Measurements from ENCODE around the gene VASH2. TPM values are rescaled to one million over a fixed set of nuclear protein-coding genes. Genes with fewer than 3 reads are reported as not detected.

Gene VASH2
- total RNA-seq, 4 donors from 2014 or later, result 0.85 to 1.7 (median 1.1) TPM; not detected in 1

DNA sequence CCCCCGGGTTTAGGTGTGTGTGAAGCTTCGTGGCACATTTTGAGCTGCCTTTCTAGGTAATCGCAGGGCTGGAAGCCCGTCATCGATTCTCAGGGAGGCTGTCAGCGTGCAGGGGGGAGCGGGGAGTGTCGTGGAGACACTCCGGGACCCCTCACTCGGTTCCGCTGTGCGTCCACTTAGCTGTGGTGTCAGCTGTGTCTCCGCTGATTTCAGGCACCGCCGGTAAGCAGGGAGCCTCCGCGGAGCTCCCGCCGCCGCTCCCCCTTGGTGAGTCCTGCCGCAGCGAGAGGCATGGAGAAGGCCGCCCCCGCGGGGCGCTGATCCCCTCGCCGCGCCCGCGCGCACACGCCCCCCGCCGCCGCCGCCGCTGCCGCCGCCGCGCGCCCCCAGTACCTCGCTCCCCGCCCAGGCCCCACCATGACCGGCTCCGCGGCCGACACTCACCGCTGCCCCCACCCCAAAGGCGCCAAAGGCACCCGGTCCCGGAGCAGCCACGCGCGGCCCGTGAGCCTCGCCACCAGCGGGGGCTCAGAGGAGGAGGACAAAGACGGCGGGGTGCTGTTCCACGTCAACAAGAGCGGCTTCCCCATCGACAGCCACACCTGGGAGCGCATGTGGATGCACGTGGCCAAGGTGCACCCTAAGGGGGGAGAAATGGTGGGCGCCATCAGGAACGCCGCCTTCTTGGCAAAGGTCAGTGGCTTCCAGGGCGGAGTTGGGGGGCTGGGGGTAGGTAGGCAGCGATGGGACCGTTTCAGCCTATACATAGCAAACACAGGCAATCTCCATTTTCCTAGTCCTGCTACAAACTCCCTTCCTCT, 995 bp downstream of the VASH2 start:
- H3K27me3 ChIP-seq, result peaks cover 0 to 6% of the 10 kb centered on the region in 2 donors
- no peaks in the 10 kb centered on the region for H3K36me3 ChIP-seq
- H3K27ac ChIP-seq, result peak overlapping the region in 1 of 4 donors; percentile 51
- no peaks in the 10 kb centered on the region for H3K9me3 ChIP-seq
- peaks cover 0 to 11% (median 1%) of the 10 kb centered on the region in 4 donors for H3K4me1 ChIP-seq
- peak overlapping the region; percentile 42 to 57 (median 52) for H3K4me3 ChIP-seq
- DNase-seq, result no peak
- TF ChIP-seq, protein P1, sequence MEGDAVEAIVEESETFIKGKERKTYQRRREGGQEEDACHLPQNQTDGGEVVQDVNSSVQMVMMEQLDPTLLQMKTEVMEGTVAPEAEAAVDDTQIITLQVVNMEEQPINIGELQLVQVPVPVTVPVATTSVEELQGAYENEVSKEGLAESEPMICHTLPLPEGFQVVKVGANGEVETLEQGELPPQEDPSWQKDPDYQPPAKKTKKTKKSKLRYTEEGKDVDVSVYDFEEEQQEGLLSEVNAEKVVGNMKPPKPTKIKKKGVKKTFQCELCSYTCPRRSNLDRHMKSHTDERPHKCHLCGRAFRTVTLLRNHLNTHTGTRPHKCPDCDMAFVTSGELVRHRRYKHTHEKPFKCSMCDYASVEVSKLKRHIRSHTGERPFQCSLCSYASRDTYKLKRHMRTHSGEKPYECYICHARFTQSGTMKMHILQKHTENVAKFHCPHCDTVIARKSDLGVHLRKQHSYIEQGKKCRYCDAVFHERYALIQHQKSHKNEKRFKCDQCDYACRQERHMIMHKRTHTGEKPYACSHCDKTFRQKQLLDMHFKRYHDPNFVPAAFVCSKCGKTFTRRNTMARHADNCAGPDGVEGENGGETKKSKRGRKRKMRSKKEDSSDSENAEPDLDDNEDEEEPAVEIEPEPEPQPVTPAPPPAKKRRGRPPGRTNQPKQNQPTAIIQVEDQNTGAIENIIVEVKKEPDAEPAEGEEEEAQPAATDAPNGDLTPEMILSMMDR (IDR thresholded peaks at IDR 0.05), result no peak
- no peak for TF ChIP-seq POLR2A (IDR thresholded peaks at IDR 0.05)

- no peak for DNase-seq
- no peak for TF ChIP-seq POLR2A (IDR thresholded peaks at IDR 0.05)
- TF ChIP-seq, protein P1 (IDR thresholded peaks at IDR 0.05), result no peak
- H3K4me3 ChIP-seq, result peak overlapping the region in 1 of 4 donors; percentile 57
Observed at GRCh38 chr1:212951947-212952640, 1.8 kb downstream of the VASH2 start.

GRCh38 chr1:212952641-212952976, 2.3 kb downstream of the VASH2 start:
- Histone ChIP-seq H3K27ac (peak overlapping the region in 1 of 4 donors; percentile 26), H3K4me3 (no peak overlapping the region), H3K4me1 (peaks cover 0 to 11% (median 1%) of the 10 kb centered on the region in 4 donors), H3K9me3 (no peaks in the 10 kb centered on the region), H3K36me3 (no peaks in the 10 kb centered on the region), H3K27me3 (peaks cover 0 to 6% of the 10 kb centered on the region in 2 donors)
- no peak for TF ChIP-seq POLR2A (IDR thresholded peaks at IDR 0.05)
- TF ChIP-seq, protein P1 (IDR thresholded peaks at IDR 0.05), result no peak
- DNase-seq, result no peak

More at GRCh38 chr1:212951947-212952640, 1.8 kb downstream of the VASH2 start:
- Histone ChIP-seq H3K4me1 (peaks cover 0 to 11% (median 1%) of the 10 kb centered on the region in 4 donors), H3K27me3 (peaks cover 0 to 6% of the 10 kb centered on the region in 2 donors), H3K9me3 (no peaks in the 10 kb centered on the region), H3K36me3 (no peaks in the 10 kb centered on the region), H3K27ac (no peak overlapping the region)

GRCh38 chr1:212953321-212953720, 3.0 kb downstream of the VASH2 start:
- Histone ChIP-seq H3K4me1 (peaks cover 0 to 11% (median 1%) of the 10 kb centered on the region in 4 donors), H3K27ac (no peak overlapping the region), H3K36me3 (no peaks in the 10 kb centered on the region), H3K4me3 (no peak overlapping the region), H3K27me3 (peaks cover 0 to 6% of the 10 kb centered on the region in 2 donors), H3K9me3 (no peaks in the 10 kb centered on the region)
- TF ChIP-seq, protein P1 (IDR thresholded peaks at IDR 0.05), result no peak
- TF ChIP-seq POLR2A (IDR thresholded peaks at IDR 0.05), result no peak
- no peak for DNase-seq

DNA sequence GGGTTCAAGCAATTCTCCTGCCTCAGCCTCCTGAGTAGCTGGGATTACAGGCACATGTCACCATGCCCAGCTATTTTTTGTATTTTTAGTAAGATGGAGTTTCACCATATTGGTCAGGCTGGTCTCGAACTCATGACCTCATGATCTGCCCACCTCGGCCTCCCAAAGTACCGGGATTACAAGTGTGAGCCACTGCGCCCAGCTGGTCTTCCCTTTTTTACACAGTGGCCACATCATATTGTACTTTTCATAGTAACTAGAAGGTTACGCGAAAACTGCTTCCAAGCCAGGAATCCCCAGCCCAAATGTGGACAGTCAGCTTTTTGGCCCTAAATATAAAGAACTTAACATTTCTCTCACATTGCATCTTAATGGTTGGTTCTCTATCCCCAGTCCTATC, 4.2 kb downstream of the VASH2 start:
- Histone ChIP-seq H3K4me3 (no peak overlapping the region), H3K27ac (no peak overlapping the region), H3K36me3 (no peaks in the 10 kb centered on the region), H3K9me3 (no peaks in the 10 kb centered on the region), H3K4me1 (peaks cover 0 to 11% (median 1%) of the 10 kb centered on the region in 4 donors), H3K27me3 (peaks cover 0 to 6% of the 10 kb centered on the region in 2 donors)
- DNase-seq, result no peak
- TF ChIP-seq, protein P1 (IDR thresholded peaks at IDR 0.05), result no peak
- no peak for TF ChIP-seq POLR2A (IDR thresholded peaks at IDR 0.05)

Measured in Peyer's patch (tissue), 4 donors.